ENCODE results near the gene NDST1.

GRCh38 chr5:150582241-150583109, 74.5 kb downstream of the NDST1 start:
- TF ChIP-seq, protein P1, sequence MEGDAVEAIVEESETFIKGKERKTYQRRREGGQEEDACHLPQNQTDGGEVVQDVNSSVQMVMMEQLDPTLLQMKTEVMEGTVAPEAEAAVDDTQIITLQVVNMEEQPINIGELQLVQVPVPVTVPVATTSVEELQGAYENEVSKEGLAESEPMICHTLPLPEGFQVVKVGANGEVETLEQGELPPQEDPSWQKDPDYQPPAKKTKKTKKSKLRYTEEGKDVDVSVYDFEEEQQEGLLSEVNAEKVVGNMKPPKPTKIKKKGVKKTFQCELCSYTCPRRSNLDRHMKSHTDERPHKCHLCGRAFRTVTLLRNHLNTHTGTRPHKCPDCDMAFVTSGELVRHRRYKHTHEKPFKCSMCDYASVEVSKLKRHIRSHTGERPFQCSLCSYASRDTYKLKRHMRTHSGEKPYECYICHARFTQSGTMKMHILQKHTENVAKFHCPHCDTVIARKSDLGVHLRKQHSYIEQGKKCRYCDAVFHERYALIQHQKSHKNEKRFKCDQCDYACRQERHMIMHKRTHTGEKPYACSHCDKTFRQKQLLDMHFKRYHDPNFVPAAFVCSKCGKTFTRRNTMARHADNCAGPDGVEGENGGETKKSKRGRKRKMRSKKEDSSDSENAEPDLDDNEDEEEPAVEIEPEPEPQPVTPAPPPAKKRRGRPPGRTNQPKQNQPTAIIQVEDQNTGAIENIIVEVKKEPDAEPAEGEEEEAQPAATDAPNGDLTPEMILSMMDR (IDR thresholded peaks at IDR 0.05; ENCODE audit: borderline replicate concordance, extremely low read depth, low read length, poor library complexity, severe bottlenecking) = no peak
- TF ChIP-seq EZH2 (IDR thresholded peaks at IDR 0.05; ENCODE audit: borderline replicate concordance, low read depth, low read length, severe bottlenecking) = no peak
